Measurements from ENCODE around the gene MEGF10. TPM values are rescaled to one million over a fixed set of nuclear protein-coding genes. Genes with fewer than 3 reads are reported as not detected.

The MEGF10 gene
- total RNA-seq, 3 donors from 2014 or later: 0.70 to 4.9 (median 0.81) TPM

DNA sequence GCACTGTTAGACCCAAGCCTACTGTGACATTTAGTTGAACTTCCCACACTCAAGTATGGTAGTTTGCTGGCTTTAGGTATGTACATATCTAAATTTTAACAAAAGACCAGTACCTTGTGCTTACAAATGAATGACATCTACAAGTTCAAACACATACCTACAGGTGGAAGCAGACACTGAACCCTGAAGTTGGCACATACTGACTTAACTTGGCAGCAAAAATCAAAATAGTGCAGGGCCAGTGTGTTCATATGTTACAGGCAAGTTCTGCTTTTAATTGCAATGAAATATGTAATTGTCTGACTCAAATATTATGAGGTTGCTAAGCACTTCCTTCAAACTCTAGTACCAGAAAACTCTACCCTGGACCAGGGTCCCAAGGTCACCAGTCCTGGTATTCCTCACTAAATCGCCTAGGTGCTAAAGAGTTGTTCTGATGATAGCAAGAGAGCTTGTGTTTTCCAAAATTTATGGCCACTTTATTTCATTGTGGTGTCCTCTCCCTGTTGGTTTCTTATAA is 77.4 kb downstream of the MEGF10 start:
- intact Hi-C loops (cut with DNase I, micrococcal nuclease): no loop called here

DNA sequence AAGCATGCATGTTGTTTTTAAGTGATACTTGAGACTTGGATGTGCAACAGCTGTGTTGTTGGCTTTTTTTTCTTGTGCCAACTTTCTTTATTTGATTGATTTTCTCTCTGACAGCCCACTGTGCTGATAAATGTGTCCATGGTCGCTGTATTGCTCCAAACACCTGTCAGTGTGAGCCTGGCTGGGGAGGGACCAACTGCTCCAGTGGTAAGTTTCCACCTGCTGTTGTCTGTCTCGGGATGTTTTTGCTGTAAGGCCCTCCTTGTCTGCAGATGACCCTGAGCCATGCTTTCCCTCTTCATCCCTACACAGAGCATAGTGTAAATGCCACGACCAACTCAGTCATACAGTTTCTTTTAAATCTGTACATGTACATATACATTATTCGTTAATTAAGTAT is 79.2 kb downstream of the MEGF10 start:
- Histone ChIP-seq H3K36me3 (ENCODE audit: low read depth) (no peaks in the 10 kb centered on the region), H3K9me3 (no peaks in the 10 kb centered on the region), H3K4me3 (no peak overlapping the region), H3K4me1 (ENCODE audit: low read depth) (no peaks in the 10 kb centered on the region)
- intact Hi-C loops (cut with DNase I, micrococcal nuclease): no loop called here
- ATAC-seq: no peak
- no peak for DNase-seq
- TF ChIP-seq, protein P1, sequence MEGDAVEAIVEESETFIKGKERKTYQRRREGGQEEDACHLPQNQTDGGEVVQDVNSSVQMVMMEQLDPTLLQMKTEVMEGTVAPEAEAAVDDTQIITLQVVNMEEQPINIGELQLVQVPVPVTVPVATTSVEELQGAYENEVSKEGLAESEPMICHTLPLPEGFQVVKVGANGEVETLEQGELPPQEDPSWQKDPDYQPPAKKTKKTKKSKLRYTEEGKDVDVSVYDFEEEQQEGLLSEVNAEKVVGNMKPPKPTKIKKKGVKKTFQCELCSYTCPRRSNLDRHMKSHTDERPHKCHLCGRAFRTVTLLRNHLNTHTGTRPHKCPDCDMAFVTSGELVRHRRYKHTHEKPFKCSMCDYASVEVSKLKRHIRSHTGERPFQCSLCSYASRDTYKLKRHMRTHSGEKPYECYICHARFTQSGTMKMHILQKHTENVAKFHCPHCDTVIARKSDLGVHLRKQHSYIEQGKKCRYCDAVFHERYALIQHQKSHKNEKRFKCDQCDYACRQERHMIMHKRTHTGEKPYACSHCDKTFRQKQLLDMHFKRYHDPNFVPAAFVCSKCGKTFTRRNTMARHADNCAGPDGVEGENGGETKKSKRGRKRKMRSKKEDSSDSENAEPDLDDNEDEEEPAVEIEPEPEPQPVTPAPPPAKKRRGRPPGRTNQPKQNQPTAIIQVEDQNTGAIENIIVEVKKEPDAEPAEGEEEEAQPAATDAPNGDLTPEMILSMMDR (IDR thresholded peaks at IDR 0.05): no peak

More for the DNA sequence above, 77.4 kb downstream of the MEGF10 start:
- Histone ChIP-seq H3K4me1 (ENCODE audit: low read depth) (no peaks in the 10 kb centered on the region), H3K9me3 (no peaks in the 10 kb centered on the region), H3K36me3 (ENCODE audit: low read depth) (no peaks in the 10 kb centered on the region), H3K4me3 (no peak overlapping the region)
- no peak for DNase-seq
- TF ChIP-seq, protein P1 (IDR thresholded peaks at IDR 0.05): no peak
- peak; percentile 66 for ATAC-seq

DNA sequence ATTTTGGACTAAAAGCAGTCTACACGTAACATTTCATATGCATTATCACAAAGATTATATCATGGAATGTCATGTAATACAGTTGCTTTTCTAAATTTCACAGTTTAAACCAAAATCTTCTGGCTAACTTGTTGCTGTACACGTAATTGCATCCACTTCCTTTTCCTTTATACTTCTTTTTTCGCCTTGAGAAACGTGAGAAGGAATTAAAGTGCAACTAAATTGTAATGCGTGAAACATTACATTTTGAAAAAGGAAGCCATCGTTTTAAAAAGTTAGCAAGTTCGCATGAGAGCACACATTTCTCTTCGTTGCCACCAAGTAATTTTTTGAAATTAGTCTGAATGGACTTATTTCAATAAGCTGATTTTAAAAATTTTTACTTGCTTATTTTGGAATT is 80.0 kb downstream of the MEGF10 start:
- no peak overlapping the region for H3K4me3 ChIP-seq
- no peaks in the 10 kb centered on the region for H3K36me3 ChIP-seq (ENCODE audit: low read depth)
- H3K9me3 ChIP-seq: no peaks in the 10 kb centered on the region
- TF ChIP-seq, protein P1 (IDR thresholded peaks at IDR 0.05): no peak
- H3K4me1 ChIP-seq (ENCODE audit: low read depth): no peaks in the 10 kb centered on the region
- no peak for ATAC-seq
- intact Hi-C loops (cut with DNase I, micrococcal nuclease): no loop called here
- DNase-seq: no peak

DNA sequence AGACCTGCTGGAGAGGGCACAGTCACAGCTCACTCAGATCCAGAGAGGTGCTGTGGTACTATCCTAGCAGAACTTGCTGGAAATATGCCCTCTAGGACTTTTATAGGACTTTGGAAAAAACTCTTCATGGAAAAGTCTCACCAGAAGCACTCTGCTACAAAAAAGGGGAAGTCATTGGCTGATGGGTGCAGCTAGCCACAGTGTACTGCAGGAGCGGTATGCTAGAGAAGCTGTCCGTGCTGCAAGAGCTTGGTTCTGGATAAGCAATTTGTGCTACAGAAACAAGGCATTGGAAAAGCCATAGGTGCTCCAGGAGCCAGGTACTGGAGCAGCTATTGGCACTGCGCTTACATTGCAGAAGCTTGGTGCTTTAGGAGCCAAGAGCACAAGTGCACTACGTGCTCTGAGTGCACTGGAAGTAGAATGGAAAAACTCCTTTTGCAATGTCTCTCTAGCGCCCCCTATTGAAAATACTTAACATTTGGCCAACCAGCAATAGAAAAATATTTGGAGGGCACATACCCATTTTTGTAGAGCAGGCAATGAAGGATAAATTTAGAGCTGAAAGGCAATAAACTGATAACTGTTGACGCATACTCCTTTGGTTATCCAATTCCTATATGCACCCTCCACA is 83.4 kb downstream of the MEGF10 start:
- TF ChIP-seq, protein P1 (IDR thresholded peaks at IDR 0.05): no peak
- no peak for ATAC-seq
- intact Hi-C loops (cut with DNase I, micrococcal nuclease): no loop called here

DNA sequence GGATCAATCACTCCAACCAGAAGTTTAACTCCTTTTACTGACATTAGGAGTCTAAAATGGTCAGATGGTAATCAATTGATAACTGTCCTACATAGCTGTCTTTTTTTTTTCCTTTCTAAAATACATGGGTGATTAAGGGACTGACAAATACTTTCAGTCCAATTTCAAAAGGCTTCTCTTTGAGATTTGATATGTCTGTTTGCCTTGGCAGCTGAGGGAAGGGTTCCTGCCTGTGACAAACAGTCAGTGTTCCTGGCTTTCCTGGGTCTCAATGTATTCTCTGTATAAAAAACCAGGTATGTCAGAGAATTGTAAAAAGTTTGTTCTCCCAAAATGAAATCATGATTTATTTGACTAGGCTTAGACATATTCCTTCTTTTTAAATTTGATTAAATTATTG is 84.5 kb downstream of the MEGF10 start:
- TF ChIP-seq, protein P1 (IDR thresholded peaks at IDR 0.05): no peak
- no peaks in the 10 kb centered on the region for H3K4me1 ChIP-seq (ENCODE audit: low read depth)
- no peaks in the 10 kb centered on the region for H3K9me3 ChIP-seq
- DNase-seq (no peak), ATAC-seq (no peak)
- H3K36me3 ChIP-seq (ENCODE audit: low read depth): no peaks in the 10 kb centered on the region
- intact Hi-C loops (cut with DNase I, micrococcal nuclease): no loop called here
- H3K4me3 ChIP-seq: no peak overlapping the region

More for the DNA sequence above, 83.4 kb downstream of the MEGF10 start:
- DNase-seq: no peak
- Histone ChIP-seq H3K4me1 (ENCODE audit: low read depth) (no peaks in the 10 kb centered on the region), H3K36me3 (ENCODE audit: low read depth) (no peaks in the 10 kb centered on the region), H3K9me3 (no peaks in the 10 kb centered on the region), H3K4me3 (no peak overlapping the region)

Data from mucosa of descending colon (tissue), 3 donors.